ENCODE results near the gene TRIM72.

GRCh38 chr16:31219154-31219741 is 5.3 kb downstream of the TRIM72 start:
- TF ChIP-seq, protein P1, sequence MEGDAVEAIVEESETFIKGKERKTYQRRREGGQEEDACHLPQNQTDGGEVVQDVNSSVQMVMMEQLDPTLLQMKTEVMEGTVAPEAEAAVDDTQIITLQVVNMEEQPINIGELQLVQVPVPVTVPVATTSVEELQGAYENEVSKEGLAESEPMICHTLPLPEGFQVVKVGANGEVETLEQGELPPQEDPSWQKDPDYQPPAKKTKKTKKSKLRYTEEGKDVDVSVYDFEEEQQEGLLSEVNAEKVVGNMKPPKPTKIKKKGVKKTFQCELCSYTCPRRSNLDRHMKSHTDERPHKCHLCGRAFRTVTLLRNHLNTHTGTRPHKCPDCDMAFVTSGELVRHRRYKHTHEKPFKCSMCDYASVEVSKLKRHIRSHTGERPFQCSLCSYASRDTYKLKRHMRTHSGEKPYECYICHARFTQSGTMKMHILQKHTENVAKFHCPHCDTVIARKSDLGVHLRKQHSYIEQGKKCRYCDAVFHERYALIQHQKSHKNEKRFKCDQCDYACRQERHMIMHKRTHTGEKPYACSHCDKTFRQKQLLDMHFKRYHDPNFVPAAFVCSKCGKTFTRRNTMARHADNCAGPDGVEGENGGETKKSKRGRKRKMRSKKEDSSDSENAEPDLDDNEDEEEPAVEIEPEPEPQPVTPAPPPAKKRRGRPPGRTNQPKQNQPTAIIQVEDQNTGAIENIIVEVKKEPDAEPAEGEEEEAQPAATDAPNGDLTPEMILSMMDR (IDR thresholded peaks at IDR 0.05), result no peak
- no peak for TF ChIP-seq POLR2A (IDR thresholded peaks at IDR 0.05)

All from lower leg skin (tissue), 3 donors.